Measurements from ENCODE around the gene NR6A1.

Gene NR6A1

DNA sequence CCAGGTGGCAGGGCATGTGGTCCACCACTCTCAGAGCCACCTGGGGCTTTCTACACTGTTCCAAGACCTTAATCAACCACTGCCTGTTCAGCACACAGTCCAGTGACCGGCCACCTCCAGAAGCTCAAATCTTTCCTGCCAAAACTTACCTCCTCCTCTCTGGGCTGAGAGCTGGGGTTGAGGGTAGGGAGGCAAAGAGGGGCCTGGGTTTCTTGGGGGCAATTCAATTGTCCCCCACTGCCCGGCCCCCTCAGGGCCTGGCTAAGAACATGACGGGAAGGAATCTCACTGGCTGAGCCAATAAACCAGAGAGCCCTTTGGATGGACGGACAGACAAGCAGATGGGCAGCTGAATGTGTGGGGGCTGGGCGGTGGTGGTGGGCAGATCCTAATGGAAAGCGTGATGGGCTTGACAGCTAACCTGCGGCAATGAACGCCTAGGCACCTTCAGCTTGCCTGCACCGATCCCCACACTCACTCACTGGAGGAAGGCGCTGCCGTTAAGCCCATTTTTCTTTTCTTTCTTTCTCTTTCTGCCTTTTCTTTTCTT lies 269.3 kb downstream of the NR6A1 start:
- Histone ChIP-seq H3K36me3 (replicated peaks) (no peaks in the 10 kb centered on the region), H3K4me3 (no peak overlapping the region), H3K4me1 (no peaks in the 10 kb centered on the region), H3K9me3 (no peaks in the 10 kb centered on the region), H3K27me3 (ENCODE audit: low read depth) (peaks cover 26% of the 10 kb centered on the region)
- DNase-seq (ENCODE audit: low spot score in 2 of 2) = no peak
- in situ Hi-C loops (cut with MboI; ENCODE audit: low sequenced_read_pairs) = no loop called here

DNA sequence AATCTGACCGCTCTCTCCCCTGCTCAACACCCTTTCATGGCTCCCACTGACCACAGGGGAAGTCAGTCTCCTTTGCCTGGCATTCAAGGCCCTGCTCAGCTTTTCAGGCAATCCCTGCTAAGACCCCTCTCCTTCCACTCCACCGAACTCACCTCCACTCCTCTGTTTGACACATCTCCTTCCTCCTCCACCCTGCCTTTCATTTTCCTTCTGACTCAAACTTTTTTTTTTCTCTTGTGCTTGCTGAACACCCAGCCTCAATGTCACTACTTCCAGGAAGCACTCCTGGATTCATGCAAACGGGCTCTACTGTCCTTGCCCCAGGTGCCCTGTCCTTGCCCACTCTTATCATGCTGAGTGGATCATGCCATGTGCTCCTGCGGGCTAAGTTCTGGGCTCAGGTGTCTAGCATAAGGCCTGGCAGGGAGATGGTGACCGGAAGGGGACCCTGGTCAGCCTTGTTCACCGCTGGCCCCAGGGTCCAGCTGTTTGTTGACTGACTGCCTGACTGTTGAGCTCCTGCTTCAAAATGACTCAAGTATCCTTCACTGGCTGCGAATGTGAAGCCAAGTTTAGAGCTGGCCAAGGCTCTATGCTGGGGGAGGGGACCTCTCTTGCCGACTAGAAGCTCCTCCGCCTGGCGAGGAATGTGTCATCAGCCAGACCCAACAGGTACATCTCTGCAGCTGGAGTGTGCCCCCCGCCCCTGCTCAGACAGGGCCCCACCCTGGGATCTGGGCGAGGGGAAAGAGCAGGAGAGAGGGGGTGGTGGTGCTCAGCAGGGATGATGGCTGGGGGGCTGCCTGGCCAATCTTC lies 270.1 kb downstream of the NR6A1 start:
- in situ Hi-C loops (cut with MboI; ENCODE audit: low sequenced_read_pairs) = no loop called here
- Histone ChIP-seq H3K4me3 (no peak overlapping the region), H3K4me1 (no peaks in the 10 kb centered on the region), H3K9me3 (no peaks in the 10 kb centered on the region), H3K27me3 (ENCODE audit: low read depth) (peaks cover 26% of the 10 kb centered on the region), H3K36me3 (replicated peaks) (no peaks in the 10 kb centered on the region)
- no peak for DNase-seq (ENCODE audit: low spot score in 2 of 2)

DNA sequence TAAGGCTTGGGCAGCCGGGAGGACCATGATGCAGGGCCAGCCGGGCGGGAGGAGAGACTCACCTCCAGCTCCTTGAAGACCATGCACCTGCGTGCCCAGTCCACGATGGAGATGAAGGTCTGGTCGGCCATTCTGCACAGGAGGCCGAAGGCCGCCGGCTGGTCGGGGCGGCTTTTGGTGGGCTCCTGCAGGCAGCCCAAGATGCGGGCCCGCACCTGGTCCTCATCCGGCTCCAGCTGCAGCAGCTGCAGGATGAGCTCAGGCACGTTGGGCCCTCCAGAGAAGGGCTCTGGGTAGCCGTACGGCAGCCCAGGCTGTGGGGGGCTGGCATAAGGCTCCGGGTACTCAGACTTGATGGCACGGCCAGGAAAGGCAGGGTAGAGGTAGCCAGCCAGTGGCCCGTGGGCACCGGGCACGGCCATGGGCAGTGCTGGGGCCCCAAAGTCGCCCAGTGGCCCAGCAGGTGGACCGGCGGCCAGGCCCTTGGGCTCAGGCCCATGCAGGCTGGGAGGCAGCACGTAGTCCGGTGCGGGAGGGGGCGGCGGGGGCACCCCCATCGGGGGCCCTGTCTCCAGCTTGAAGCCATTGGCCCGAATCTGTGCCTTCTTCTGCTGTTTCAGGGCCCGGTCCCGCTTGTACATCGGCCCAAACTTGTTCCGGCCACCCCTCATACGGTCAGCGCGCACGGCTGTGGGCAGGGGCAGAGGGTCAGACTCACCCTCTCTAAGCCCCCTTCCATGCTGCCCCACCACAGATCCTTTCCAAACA lies 270.9 kb downstream of the NR6A1 start:
- DNase-seq (ENCODE audit: low spot score in 2 of 2) = no peak
- Histone ChIP-seq H3K9me3 (no peaks in the 10 kb centered on the region), H3K4me1 (no peaks in the 10 kb centered on the region), H3K36me3 (replicated peaks) (no peaks in the 10 kb centered on the region), H3K4me3 (no peak overlapping the region), H3K27me3 (ENCODE audit: low read depth) (peaks cover 23% of the 10 kb centered on the region)
- in situ Hi-C loops (cut with MboI; ENCODE audit: low sequenced_read_pairs) = no loop called here

DNA sequence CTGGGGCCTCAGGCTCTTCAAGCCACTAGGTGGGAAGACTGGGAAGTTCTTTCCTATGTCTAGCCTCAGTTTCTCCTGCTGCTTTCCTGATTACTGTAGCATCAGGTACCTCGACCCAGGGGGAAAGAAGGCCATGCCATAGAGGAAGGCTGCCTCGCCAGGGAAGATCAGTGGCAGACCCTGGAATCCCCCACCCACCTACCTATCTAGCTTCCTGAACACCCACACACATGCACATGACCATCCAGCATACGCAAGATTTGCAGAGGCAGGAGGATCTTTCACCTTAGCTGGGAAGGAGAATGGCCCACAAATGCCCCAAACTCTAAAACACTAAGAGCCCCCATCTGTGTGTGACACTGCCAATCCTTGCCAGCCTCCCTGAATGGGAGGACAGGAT lies 271.9 kb downstream of the NR6A1 start:
- no peak for DNase-seq (ENCODE audit: low spot score in 2 of 2)
- H3K4me1 ChIP-seq = no peaks in the 10 kb centered on the region
- no peak overlapping the region for H3K4me3 ChIP-seq
- H3K9me3 ChIP-seq = no peaks in the 10 kb centered on the region
- in situ Hi-C loops (cut with MboI; ENCODE audit: low sequenced_read_pairs) = no loop called here
- H3K36me3 ChIP-seq (replicated peaks) = no peaks in the 10 kb centered on the region
- peaks cover 17% of the 10 kb centered on the region for H3K27me3 ChIP-seq (ENCODE audit: low read depth)

DNA sequence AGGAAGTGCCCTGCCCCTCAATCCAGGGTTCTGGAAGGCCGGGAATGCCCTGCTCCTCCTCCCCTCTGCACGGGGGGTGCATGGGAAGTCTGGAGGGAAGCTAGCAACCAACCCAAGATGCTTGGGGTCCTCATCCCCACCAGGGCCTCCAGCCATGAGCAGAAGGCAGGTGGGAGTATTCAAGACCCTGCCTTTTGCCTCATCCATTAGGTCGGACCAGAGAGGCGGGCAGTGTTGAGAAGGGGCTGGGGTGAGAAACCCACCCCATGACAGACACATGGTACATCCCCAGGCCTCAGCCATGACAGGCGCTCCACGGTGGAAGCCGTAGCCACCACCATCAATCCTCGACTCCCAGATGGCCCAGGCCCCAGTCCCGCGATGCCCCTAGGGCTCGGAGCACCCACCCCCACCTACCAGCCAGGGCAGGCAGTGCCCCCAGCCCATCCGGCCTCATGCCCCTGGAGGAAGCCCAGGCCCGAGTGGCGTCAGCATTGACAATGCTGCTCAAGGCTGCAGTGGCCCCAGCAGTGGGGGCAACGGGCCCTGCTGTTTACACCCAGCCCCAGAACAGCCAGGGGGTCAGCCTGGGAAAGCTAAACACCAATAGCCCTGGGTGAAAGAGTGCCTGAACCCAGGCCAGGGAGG lies 272.5 kb downstream of the NR6A1 start:
- in situ Hi-C loops (cut with MboI; ENCODE audit: low sequenced_read_pairs) = no loop called here
- Histone ChIP-seq H3K4me1 (no peaks in the 10 kb centered on the region), H3K27me3 (ENCODE audit: low read depth) (peaks cover 12% of the 10 kb centered on the region), H3K36me3 (replicated peaks) (no peaks in the 10 kb centered on the region), H3K4me3 (no peak overlapping the region), H3K9me3 (no peaks in the 10 kb centered on the region)
- DNase-seq (ENCODE audit: low spot score in 2 of 2) = no peak

DNA sequence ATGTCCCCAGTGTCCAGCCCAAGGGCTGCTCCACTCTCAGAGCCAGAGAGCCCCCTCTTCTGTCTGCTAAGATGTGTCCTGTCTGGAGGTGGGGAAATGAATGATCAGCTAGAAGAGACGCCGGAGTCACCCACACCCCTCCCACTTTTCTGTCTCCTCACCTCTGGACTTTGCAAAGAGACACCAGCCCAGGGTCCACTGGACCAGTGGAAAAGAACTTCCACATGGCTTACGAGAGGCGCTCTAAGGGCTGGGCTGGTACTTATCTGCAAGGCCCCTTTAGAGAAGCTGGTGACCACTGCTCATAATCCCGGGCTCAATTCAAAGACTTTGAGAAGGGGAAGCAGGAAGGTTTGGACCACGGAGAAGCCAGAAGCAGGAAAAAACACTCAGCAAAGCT lies 273.1 kb downstream of the NR6A1 start:
- Histone ChIP-seq H3K4me3 (no peak overlapping the region), H3K4me1 (no peaks in the 10 kb centered on the region), H3K9me3 (no peaks in the 10 kb centered on the region), H3K36me3 (replicated peaks) (no peaks in the 10 kb centered on the region), H3K27me3 (ENCODE audit: low read depth) (peaks cover 10% of the 10 kb centered on the region)
- DNase-seq (ENCODE audit: low spot score in 2 of 2) = no peak
- in situ Hi-C loops (cut with MboI; ENCODE audit: low sequenced_read_pairs) = no loop called here

DNA sequence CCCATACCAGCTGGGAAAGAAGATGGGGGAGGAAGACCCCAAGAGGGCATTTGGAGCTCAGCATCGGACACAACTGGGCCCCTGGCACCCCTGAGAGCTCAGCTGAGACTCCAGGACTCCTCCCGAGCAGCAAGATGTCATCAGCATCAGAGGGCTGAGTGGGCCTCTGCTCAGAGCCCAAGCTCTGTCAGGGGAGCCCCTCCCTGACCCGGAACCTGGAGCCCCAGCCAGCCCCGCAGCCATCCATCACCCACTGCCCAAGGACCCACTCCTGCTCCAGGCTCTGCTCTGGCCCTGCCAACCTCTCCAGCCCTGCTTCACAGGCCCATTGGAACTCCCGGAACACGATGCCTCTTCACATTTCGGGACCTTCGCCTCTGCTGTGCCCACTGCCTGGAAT lies 273.7 kb downstream of the NR6A1 start:
- in situ Hi-C loops (cut with MboI; ENCODE audit: low sequenced_read_pairs) = no loop called here

DNA sequence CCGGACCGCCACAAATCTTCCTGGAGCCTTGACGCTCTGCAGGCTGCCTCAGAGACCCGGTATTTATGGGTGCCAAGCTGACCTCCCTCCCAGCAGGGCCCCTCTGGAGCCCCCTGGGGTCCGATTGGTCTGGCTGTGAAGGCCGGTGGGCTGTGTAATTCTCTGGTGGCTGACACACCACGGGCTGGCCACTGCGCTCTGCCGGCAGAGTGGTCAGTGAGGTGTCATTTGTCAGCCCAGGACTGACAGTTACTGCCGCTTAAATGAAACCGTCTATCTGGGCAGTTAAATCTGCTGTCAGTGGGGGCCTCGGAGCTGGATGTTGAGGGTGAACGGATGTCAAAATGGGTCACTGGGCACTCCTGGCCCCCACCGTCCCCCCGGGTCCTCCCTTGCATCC lies 274.6 kb downstream of the NR6A1 start:
- Histone ChIP-seq H3K9me3 (no peaks in the 10 kb centered on the region), H3K27me3 (ENCODE audit: low read depth) (peaks cover 1% of the 10 kb centered on the region; the same call in 1 of the 2 replicates), H3K4me1 (no peaks in the 10 kb centered on the region), H3K4me3 (no peak overlapping the region), H3K36me3 (replicated peaks) (no peaks in the 10 kb centered on the region)
- no peak for DNase-seq (ENCODE audit: low spot score in 2 of 2)
- in situ Hi-C loops (cut with MboI; ENCODE audit: low sequenced_read_pairs) = no loop called here

More for the DNA sequence above, 273.7 kb downstream of the NR6A1 start:
- no peaks in the 10 kb centered on the region for H3K9me3 ChIP-seq
- peaks cover 8% of the 10 kb centered on the region for H3K27me3 ChIP-seq (ENCODE audit: low read depth)
- H3K36me3 ChIP-seq (replicated peaks) = no peaks in the 10 kb centered on the region
- DNase-seq (ENCODE audit: low spot score in 2 of 2) = no peak
- no peak overlapping the region for H3K4me3 ChIP-seq
- no peaks in the 10 kb centered on the region for H3K4me1 ChIP-seq

DNA sequence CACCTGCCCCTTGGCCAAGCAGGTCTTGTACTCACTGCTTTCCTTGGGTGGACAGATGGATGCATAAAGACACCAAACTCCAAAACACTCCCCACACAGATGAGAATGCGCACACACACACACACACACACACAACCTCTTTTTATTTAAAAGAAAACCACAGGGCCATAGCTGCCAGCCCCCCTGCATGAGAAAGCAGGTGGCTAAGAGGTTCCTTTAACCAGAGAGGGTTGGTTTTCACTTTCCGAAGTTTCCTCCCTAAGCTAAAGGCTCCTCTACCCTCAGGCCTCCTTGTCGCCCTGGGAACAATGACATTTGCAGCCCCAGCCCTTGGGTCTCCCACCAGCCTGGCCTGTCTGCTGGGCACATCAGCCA lies 275.0 kb downstream of the NR6A1 start:
- no peaks in the 10 kb centered on the region for H3K4me1 ChIP-seq
- no peaks in the 10 kb centered on the region; the same call in 1 of the 2 replicates for H3K27me3 ChIP-seq (ENCODE audit: low read depth)
- in situ Hi-C loops (cut with MboI; ENCODE audit: low sequenced_read_pairs) = no loop called here
- no peaks in the 10 kb centered on the region for H3K36me3 ChIP-seq (replicated peaks)
- H3K9me3 ChIP-seq = no peaks in the 10 kb centered on the region
- no peak for DNase-seq (ENCODE audit: low spot score in 2 of 2)
- H3K4me3 ChIP-seq = no peak overlapping the region

DNA sequence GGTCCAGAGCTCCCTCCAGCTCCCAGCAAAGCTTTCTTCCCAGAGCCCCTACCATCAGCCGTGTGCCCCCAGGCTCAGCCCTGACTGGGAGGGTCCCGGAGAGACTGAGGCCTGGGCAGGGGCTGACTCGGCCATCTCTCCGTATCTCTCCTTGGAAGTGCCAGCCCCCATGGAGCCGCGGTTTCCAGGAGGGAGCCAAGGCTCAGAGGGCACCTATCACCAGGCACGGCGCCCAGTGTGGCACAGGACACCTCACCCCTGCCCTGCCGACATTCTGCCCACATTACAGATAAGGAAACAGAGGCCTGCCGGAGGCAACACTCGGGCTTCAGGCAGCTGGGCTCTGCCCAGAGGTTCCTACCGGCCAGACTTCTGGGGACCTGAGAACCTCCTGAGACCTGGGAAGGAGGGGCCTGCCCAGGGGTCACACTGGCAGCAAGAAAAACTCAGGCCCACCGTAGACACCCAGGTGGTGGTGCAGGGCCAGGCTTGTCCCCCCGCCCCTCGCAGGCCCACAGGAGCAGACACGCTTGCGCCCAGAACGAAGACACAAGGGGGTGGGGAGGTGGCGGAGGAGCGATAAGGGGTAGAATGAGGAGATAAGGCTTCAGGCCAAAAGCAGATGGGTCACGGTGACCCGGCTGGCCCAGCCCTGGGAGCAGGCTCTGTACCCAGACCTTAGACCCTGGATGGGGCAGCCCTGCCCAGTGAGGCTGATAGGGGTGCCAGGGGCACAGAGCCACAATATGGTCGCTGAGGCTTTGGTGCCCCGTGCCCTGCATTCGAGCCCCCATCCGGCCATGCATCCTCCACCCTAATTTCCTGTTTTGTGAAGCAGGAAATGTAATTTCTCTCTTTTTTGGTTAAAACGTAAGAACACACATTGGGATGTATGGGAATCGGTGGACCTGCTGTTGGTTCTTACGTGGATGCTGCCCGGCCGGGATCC lies 275.7 kb downstream of the NR6A1 start:
- DNase-seq (ENCODE audit: low spot score in 2 of 2) = no peak
- in situ Hi-C loops (cut with MboI; ENCODE audit: low sequenced_read_pairs) = no loop called here
- no peaks in the 10 kb centered on the region; the same call in 1 of the 2 replicates for H3K27me3 ChIP-seq (ENCODE audit: low read depth)
- H3K4me1 ChIP-seq = no peaks in the 10 kb centered on the region
- no peaks in the 10 kb centered on the region for H3K36me3 ChIP-seq (replicated peaks)
- no peak overlapping the region for H3K4me3 ChIP-seq
- no peaks in the 10 kb centered on the region for H3K9me3 ChIP-seq

DNA sequence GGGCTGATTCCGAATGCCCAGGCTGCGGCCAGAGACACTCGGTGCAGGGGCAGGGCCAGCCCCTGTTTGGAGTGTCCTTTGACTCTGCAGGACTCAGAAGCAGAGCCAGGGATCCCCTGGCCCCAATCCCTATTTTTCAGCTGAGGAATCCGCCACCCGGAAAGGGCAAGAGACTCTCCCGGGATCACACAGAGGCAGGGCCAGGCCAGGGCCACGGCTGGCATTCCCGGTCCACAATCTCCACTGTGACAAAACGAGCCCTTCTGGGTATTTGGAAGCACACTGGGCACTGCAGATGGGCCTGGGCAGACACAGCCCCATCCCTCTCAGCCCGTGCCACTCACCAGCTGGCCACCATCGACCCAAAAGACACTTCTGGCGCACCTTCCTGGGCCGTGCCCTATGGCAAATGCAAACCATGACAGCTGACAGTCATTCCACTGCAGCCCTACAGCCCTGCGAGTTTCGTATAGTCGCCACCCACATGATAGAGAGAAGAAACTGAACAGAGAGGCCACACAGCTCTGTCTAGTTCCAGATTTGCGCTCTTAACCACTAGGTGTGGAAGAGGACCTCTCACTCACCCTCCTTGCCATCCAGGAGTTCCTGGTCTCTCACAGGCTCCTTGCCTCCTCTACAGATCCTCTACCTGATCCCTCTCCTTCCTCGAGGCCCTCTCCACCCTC lies 277.2 kb downstream of the NR6A1 start:
- H3K4me3 ChIP-seq = no peak overlapping the region
- no peaks in the 10 kb centered on the region for H3K9me3 ChIP-seq
- in situ Hi-C loops (cut with MboI; ENCODE audit: low sequenced_read_pairs) = no loop called here
- H3K4me1 ChIP-seq = no peaks in the 10 kb centered on the region
- no peak for DNase-seq (ENCODE audit: low spot score in 2 of 2)
- no peaks in the 10 kb centered on the region; the same call in 1 of the 2 replicates for H3K27me3 ChIP-seq (ENCODE audit: low read depth)
- no peaks in the 10 kb centered on the region for H3K36me3 ChIP-seq (replicated peaks)

DNA sequence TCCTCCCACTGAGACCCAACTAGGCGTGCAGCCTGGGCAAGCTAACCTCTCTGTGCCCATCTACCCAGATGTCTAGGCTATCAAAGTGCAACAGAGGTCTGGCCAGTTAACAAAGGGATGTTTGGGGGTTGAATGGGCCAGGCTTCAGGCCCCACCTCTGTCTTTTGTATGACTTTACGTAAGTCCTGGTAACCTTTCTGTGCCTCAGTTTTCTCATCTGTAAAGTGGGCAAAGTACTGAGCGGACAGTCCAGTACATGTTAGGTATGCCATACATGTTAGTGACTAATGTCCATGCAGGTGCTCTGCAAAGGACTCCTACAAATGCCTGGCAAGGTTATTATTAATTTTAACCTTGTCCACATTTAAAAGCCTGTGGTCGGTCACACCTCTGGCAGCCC lies 277.9 kb downstream of the NR6A1 start:
- Histone ChIP-seq H3K4me3 (no peak overlapping the region), H3K27me3 (ENCODE audit: low read depth) (no peaks in the 10 kb centered on the region; the same call in 1 of the 2 replicates), H3K4me1 (no peaks in the 10 kb centered on the region), H3K9me3 (no peaks in the 10 kb centered on the region), H3K36me3 (replicated peaks) (no peaks in the 10 kb centered on the region)
- in situ Hi-C loops (cut with MboI; ENCODE audit: low sequenced_read_pairs) = no loop called here
- no peak for DNase-seq (ENCODE audit: low spot score in 2 of 2)

All from HAP-1 (cell line).